SK-N-SH (cell line): ENCODE data around the gene KCNJ9. TPM values are rescaled to one million over a fixed set of nuclear protein-coding genes. Genes with fewer than 3 reads are reported as not detected.

Experiments used
- CTCF ChIA-PET: fragments of 300-600, 350-600 bp; formaldehyde crosslinking; extraction: SDS; loops from one replicate; lab custom pipeline; 2021; lab: Yijun Ruan, JAX
- POLR2A ChIA-PET: fragments of 350-600 bp; sonication (Branson Sonifier 250); formaldehyde crosslinking; extraction: SDS; loops from one replicate; lab custom pipeline; 2020; ENCODE audit warnings: antibody characterized with exemption, inconsistent platforms; lab: Yijun Ruan, JAX
- DNase-seq: peaks from one replicate; pipeline ENCODE4 v3.0.0; 2012
- H2AFZ ChIP-seq: fragments of 200-600 bp; sonication (generic); 2 replicates; pipeline ENCODE4 v1.8.1; 2016; ENCODE audit warnings: antibody characterized with exemption, mild to moderate bottlenecking, low read depth
- H3F3A ChIP-seq: fragments of 200-600 bp; sonication (generic); replicated peaks from 2 replicates; pipeline ENCODE3; 2016; ENCODE audit warnings: antibody characterized with exemption, mild to moderate bottlenecking; ENCODE audit not compliant: insufficient read depth
- H3K27ac ChIP-seq, 2 experiments: fragments of 200-500 bp in 1 of 2; fragments of 200-600 bp in 1 of 2; sonication (Bioruptor generic) in 1 of 2; sonication (generic), shearing (Covaris generic) in 1 of 2; 2 replicates each; pipeline versions ENCODE4 v1.5.1 to v1.6.1; 2014 to 2016; ENCODE audit warnings: low read depth in 2 of 2, inconsistent platforms in 1 of 2, low read length in 1 of 2, mild to moderate bottlenecking in 1 of 2, mixed read lengths in 1 of 2
- H3K27me3 ChIP-seq: fragments of 200-600 bp; sonication (generic), shearing (Covaris generic); 2 replicates; pipeline ENCODE4 v1.6.1; 2016; ENCODE audit warnings: mixed run types; ENCODE audit not compliant: insufficient read depth
- H3K36me3 ChIP-seq, 2 experiments: fragments of 200-500 bp in 1 of 2; fragments of 200-600 bp in 1 of 2; sonication (Bioruptor generic) in 1 of 2; sonication (generic) in 1 of 2; replicated peaks in 1 of 2; 2 replicates each; pipeline versions ENCODE3 to v1.5.1; 2014 to 2016; ENCODE audit warnings: low read length in 1 of 2, mild to moderate bottlenecking in 1 of 2; ENCODE audit not compliant: insufficient read depth in 2 of 2, control insufficient read depth in 1 of 2
- H3K4me1 ChIP-seq, 2 experiments: fragments of 200-500 bp in 1 of 2; fragments of 200-600 bp in 1 of 2; sonication (Bioruptor generic) in 1 of 2; sonication (generic), shearing (Covaris generic) in 1 of 2; 2 replicates each; pipeline versions ENCODE4 v1.5.1 to v1.6.1; 2014 to 2016; ENCODE audit warnings: low read depth in 1 of 2, low read length in 1 of 2, mixed run types in 1 of 2; ENCODE audit not compliant: insufficient read depth in 2 of 2, control insufficient read depth in 1 of 2
- H3K4me2 ChIP-seq: fragments of 200-600 bp; sonication (generic), shearing (Covaris generic); 2 replicates; pipeline ENCODE4 v1.6.1; 2017; ENCODE audit warnings: mixed run types
- H3K4me3 ChIP-seq, 2 experiments: fragments of 200-500 bp in 1 of 2; fragments of 200-600 bp in 1 of 2; sonication (Bioruptor generic) in 1 of 2; sonication (generic), shearing (Covaris generic) in 1 of 2; 2 replicates each; pipeline versions ENCODE4 v1.5.1 to v1.8.1; 2014 to 2016; ENCODE audit warnings: low read depth in 2 of 2, inconsistent platforms in 1 of 2, low read length in 1 of 2, mild to moderate bottlenecking in 1 of 2, mixed read lengths in 1 of 2, moderate library complexity in 1 of 2
- H3K79me2 ChIP-seq: fragments of 200-600 bp; sonication (generic); 2 replicates; pipeline ENCODE4 v1.8.1; 2017; ENCODE audit warnings: mild to moderate bottlenecking; ENCODE audit not compliant: insufficient read depth
- H3K9ac ChIP-seq: fragments of 200-600 bp; sonication (generic); 2 replicates; pipeline ENCODE4 v1.6.1; 2017; ENCODE audit warnings: mixed run types
- H3K9me2 ChIP-seq: fragments of 200-600 bp; sonication (generic); 2 replicates; pipeline ENCODE4 v1.6.1; 2017; ENCODE audit warnings: mixed run types
- H3K9me3 ChIP-seq: fragments of 200-600 bp; sonication (generic); 2 replicates; pipeline ENCODE4 v1.6.1; 2017; ENCODE audit warnings: mixed run types, mild to moderate bottlenecking, moderate library complexity
- H4K20me1 ChIP-seq: fragments of 200-600 bp; sonication (generic); 2 replicates; pipeline ENCODE4 v1.6.1; 2017; ENCODE audit warnings: mild to moderate bottlenecking, mixed run types; ENCODE audit not compliant: insufficient read depth
- ELF1 ChIP-seq: IDR thresholded peaks from 2 replicates; pipeline ENCODE4 v1.4.0; 2012
- FOSL2 ChIP-seq: IDR thresholded peaks from 2 replicates; pipeline ENCODE4 v1.4.0; 2012; ENCODE audit warnings: low read depth, mild to moderate bottlenecking, moderate library complexity, borderline replicate concordance
- GABPA ChIP-seq: IDR thresholded peaks from 2 replicates; pipeline ENCODE4 v1.4.0; 2012; ENCODE audit warnings: low read depth, mild to moderate bottlenecking
- TAF1 ChIP-seq: IDR thresholded peaks from 2 replicates; pipeline ENCODE4 v1.6.1; 2012; ENCODE audit warnings: low read depth, mild to moderate bottlenecking, low read length, moderate library complexity, borderline replicate concordance
- TCF12 ChIP-seq: IDR thresholded peaks from 2 replicates; pipeline ENCODE4 v1.4.0; 2012
- TEAD4 ChIP-seq: IDR thresholded peaks from 2 replicates; pipeline ENCODE4 v1.4.0; 2012; ENCODE audit warnings: mild to moderate bottlenecking, borderline replicate concordance; ENCODE audit not compliant: insufficient read depth
- WGBS: methylation state at CpG from one replicate; pipeline ENCODE4 v1.1.6; 2017; ENCODE audit warnings: low lambda C conversion rate; 5-methylcytosine and 5-hydroxymethylcytosine counted together
- polyA plus RNA-seq, 3 experiments: library from polyadenylated mRNA; depleted of rRNA; stranded (reverse); fragments of >200 nt; gene quantifications; 2 replicates each; pipeline ENCODE4 v1.2.3, GENCODE V29; 2012
- TF ChIP-seq, protein P1 (sequence below): IDR thresholded peaks from 2 replicates; pipeline ENCODE4 v1.6.1; 2012; ENCODE audit warnings: mild to moderate bottlenecking, low read depth, low read length, moderate library complexity

Gene KCNJ9
- polyA plus RNA-seq, 1 of the 3 experiments (the other 2 are of a cell fraction) = 0.02 TPM

DNA sequence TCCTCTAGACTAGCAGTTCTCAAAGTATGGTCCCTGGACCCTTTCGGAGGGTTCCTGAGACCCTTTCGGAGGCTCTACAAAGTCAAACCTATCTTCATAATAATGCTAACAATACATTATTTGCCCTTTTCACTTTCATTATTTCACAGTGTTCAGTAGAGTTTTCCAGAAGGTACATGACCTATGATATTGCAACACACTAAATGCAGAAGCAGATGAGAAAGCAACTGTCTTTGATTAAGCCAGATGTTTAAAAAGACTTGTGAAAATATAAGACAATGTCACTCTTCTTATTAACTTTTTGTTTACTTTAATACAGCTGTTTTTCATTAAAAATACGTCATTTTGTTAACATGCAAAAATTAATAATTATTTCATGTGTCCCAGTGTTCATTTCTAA is 17.2 kb upstream of the KCNJ9 start:
- Histone ChIP-seq H3K4me2 (no peak overlapping the region), H3K9ac (no peak overlapping the region), H3K79me2 (no peaks in the 10 kb centered on the region), H3K9me2 (no peaks in the 10 kb centered on the region), H3K36me3 (no peaks in the 10 kb centered on the region), H2AFZ (no peak overlapping the region), H3K4me1 (peaks cover 0 to 9% of the 10 kb centered on the region in 2 experiments; a peak in 1 of 4 replicates), H3K27me3 (peaks cover 51% of the 10 kb centered on the region), H3K27ac (no peak overlapping the region), H3K4me3 (no peak overlapping the region), H3K9me3 (no peaks in the 10 kb centered on the region), H4K20me1 (no peaks in the 10 kb centered on the region), H3F3A (no peaks in the 10 kb centered on the region)
- TF ChIP-seq, protein P1, sequence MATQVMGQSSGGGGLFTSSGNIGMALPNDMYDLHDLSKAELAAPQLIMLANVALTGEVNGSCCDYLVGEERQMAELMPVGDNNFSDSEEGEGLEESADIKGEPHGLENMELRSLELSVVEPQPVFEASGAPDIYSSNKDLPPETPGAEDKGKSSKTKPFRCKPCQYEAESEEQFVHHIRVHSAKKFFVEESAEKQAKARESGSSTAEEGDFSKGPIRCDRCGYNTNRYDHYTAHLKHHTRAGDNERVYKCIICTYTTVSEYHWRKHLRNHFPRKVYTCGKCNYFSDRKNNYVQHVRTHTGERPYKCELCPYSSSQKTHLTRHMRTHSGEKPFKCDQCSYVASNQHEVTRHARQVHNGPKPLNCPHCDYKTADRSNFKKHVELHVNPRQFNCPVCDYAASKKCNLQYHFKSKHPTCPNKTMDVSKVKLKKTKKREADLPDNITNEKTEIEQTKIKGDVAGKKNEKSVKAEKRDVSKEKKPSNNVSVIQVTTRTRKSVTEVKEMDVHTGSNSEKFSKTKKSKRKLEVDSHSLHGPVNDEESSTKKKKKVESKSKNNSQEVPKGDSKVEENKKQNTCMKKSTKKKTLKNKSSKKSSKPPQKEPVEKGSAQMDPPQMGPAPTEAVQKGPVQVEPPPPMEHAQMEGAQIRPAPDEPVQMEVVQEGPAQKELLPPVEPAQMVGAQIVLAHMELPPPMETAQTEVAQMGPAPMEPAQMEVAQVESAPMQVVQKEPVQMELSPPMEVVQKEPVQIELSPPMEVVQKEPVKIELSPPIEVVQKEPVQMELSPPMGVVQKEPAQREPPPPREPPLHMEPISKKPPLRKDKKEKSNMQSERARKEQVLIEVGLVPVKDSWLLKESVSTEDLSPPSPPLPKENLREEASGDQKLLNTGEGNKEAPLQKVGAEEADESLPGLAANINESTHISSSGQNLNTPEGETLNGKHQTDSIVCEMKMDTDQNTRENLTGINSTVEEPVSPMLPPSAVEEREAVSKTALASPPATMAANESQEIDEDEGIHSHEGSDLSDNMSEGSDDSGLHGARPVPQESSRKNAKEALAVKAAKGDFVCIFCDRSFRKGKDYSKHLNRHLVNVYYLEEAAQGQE = no peak
- POLR2A ChIA-PET = no interaction called here
- WGBS = 59% methylated on average over 3 of the region's 3 CpGs
- no peak for DNase-seq
- CTCF ChIA-PET = interaction anchor here (0.6 to 2.8 kb wide), 4 partner anchors 13 to 128 kb away, joined by 3 to 24 read pairs (median 11); no protein-coding TSS in a partner anchor

DNA sequence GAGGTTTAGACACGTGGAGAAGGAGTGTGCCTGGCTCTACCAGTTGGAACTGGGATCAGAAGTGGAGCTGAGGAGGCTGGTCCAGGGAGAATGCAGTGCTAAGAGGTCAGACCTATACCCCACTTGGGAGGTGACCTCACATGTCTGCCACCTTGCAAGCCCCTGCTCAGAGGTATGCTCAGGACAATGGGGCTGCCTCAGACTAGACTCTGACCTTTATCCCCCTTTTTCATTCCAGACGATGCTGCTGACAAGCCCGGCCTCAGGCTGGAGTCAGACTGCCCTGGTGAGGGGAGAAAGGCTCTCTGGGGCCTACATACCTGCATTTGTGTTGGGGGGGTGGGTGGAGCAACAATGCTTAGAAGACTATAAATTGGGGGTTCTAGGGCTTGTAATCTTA is 16.6 kb upstream of the KCNJ9 start:
- Histone ChIP-seq H3K4me3 (no peak overlapping the region), H3K9me3 (no peaks in the 10 kb centered on the region), H3K9me2 (no peaks in the 10 kb centered on the region), H3K36me3 (no peaks in the 10 kb centered on the region), H3K27ac (no peak overlapping the region), H3K27me3 (peaks cover 51% of the 10 kb centered on the region)
- POLR2A ChIA-PET = no interaction called here
- no peak for DNase-seq
- TF ChIP-seq TCF12 = no peak
- no peak for TF ChIP-seq TAF1
- no peak for TF ChIP-seq GABPA
- TF ChIP-seq ELF1 = no peak
- TF ChIP-seq FOSL2 = no peak
- TF ChIP-seq TEAD4 = no peak
- TF ChIP-seq, all 33 proteins: peak for 0
- Histone ChIP-seq H3K79me2 (no peaks in the 10 kb centered on the region), H3K4me1 (peaks cover 0 to 12% of the 10 kb centered on the region in 2 experiments; a peak in 1 of 4 replicates), H3F3A (no peaks in the 10 kb centered on the region), H3K9ac (no peak overlapping the region), H2AFZ (no peak overlapping the region), H3K4me2 (no peak overlapping the region), H4K20me1 (no peaks in the 10 kb centered on the region)
- 27% methylated on average over 1 of the region's 3 CpGs for WGBS
- CTCF ChIA-PET = interaction anchor here (0.6 to 2.8 kb wide), 4 partner anchors 13 to 129 kb away, joined by 3 to 24 read pairs (median 11); no protein-coding TSS in a partner anchor
